Fibroblast of lung (primary cell): ENCODE results near the gene CEP70.
"Not testable (repeated sequence)": the region's sequence is repeated elsewhere in the genome, so short reads cannot be mapped to it uniquely, and the experiment has no call there.

Experiments used
- EZH2 ChIP-seq: IDR thresholded peaks from 2 replicates; pipeline ENCODE4 v1.5.1; 2012; ENCODE audit warnings: low read length, control low read depth, mild to moderate bottlenecking; ENCODE audit errors: missing control alignments
- TF ChIP-seq, protein P1 (sequence below), 2 donors: IDR thresholded peaks in 1 of 2; conservative IDR thresholded peaks in 1 of 2; 1 replicate in 1 of 2; 2 replicates in 1 of 2; pipeline ENCODE4 v1.5.1; 2011 to 2012; ENCODE audit warnings: low read length in 2 of 2, control low read depth in 1 of 2, inconsistent platforms in 1 of 2, low read depth in 1 of 2, mild to moderate bottlenecking in 1 of 2

DNA sequence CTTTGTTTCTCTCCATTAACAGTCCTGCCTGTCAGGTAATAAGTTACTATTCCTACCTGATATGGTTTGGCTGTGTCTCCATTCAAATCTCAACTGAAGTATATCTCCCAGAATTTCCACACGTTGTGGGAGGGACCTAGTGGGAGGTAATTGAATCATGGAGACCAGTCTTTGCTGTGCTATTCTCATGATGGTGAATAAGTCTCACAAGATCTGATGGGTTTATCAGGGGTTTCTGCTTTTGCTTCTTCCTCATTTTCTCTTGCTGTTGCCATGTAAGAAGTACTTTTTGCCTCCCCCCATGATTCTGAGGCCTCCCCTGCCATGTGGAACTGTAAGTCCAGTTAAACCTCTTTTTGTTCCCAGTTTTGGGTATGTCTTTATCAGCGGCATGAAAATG is 7.6 kb upstream of the CEP70 start:
- not testable (repeated sequence) for TF ChIP-seq EZH2
- TF ChIP-seq, protein P1, sequence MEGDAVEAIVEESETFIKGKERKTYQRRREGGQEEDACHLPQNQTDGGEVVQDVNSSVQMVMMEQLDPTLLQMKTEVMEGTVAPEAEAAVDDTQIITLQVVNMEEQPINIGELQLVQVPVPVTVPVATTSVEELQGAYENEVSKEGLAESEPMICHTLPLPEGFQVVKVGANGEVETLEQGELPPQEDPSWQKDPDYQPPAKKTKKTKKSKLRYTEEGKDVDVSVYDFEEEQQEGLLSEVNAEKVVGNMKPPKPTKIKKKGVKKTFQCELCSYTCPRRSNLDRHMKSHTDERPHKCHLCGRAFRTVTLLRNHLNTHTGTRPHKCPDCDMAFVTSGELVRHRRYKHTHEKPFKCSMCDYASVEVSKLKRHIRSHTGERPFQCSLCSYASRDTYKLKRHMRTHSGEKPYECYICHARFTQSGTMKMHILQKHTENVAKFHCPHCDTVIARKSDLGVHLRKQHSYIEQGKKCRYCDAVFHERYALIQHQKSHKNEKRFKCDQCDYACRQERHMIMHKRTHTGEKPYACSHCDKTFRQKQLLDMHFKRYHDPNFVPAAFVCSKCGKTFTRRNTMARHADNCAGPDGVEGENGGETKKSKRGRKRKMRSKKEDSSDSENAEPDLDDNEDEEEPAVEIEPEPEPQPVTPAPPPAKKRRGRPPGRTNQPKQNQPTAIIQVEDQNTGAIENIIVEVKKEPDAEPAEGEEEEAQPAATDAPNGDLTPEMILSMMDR (conservative IDR thresholded peaks at IDR 0.05 in 1 of 2, IDR thresholded peaks at IDR 0.05 in 1 of 2; ENCODE audit: low read depth in 1 of 2, low read length in 2 of 2), result not testable (repeated sequence)
